HepG2 (cell line): ENCODE measurements around the gene NEIL3. TPM values are rescaled to one million over a fixed set of nuclear protein-coding genes. Genes with fewer than 3 reads are reported as not detected.

Experiments used
- ATAC-seq: fragments of 200-7000 bp; cut with Tn5 transposase; 3 replicates; pipeline ENCODE4 v1.9.1; 2020; ENCODE audit warnings: mild to moderate bottlenecking, moderate library complexity
- BruUV-seq: library from RNA; stranded (reverse); fragments of 400-500 nt; replicated peaks from 2 replicates; lab custom pipeline; 2021; lab: Mats Ljungman, UMichigan
- CTCF ChIA-PET: fragments of 300-600 bp; formaldehyde crosslinking; extraction: SDS; loops from one replicate; lab custom pipeline; 2021; ENCODE audit warnings: low total read pairs, inconsistent platforms, low intra/inter-chr PET ratio; lab: Yijun Ruan, JAX
- POLR2A ChIA-PET: fragments of 350-600 bp; sonication (Branson Sonifier 250); formaldehyde crosslinking; loops from one replicate; lab custom pipeline; 2020; ENCODE audit warnings: antibody characterized with exemption, inconsistent platforms; lab: Yijun Ruan, JAX
- DNase-seq: peaks from one replicate; pipeline ENCODE4 v3.0.0-alpha.2; 2015; ENCODE audit warnings: low spot score
- FAIRE-seq: peaks from 3 replicates; lab custom pipeline; 2011; peaks lifted over from hg19 to GRCh38; lab: Jason Lieb, UNC
- H2AFZ ChIP-seq: one replicate; pipeline ENCODE4 v1.6.1; 2011; ENCODE audit warnings: low read length, inconsistent platforms
- H3K27ac ChIP-seq: fragments of 300-600 bp; 3 replicates; pipeline ENCODE4 v1.8.0; 2011; ENCODE audit warnings: mixed run types, mild to moderate bottlenecking, mixed read lengths, low read length, inconsistent platforms; ENCODE audit not compliant: insufficient read depth; ENCODE audit errors: extremely low read length
- H3K27me3 ChIP-seq, 2 experiments: fragments of 200-600 bp in 1 of 2; 2 replicates in 1 of 2; 3 replicates in 1 of 2; pipeline versions ENCODE4 v1.6.0 to v1.8.0; 2011; ENCODE audit warnings: low read length in 2 of 2, mild to moderate bottlenecking in 2 of 2, moderate library complexity in 2 of 2, inconsistent platforms in 1 of 2; ENCODE audit not compliant: insufficient read depth in 2 of 2, control insufficient read depth in 1 of 2
- H3K36me3 ChIP-seq, 2 experiments: fragments of 200-600 bp in 1 of 2; replicated peaks in 1 of 2; 2 replicates in 1 of 2; 3 replicates in 1 of 2; pipeline versions ENCODE4 v1.5.1 to v1.8.0; 2011; ENCODE audit warnings: low read length in 2 of 2, inconsistent platforms in 1 of 2; ENCODE audit not compliant: insufficient read depth in 2 of 2, control insufficient read depth in 1 of 2
- H3K4me1 ChIP-seq: 2 replicates; pipeline ENCODE4 v1.5.1; 2012; ENCODE audit warnings: low read length, inconsistent platforms; ENCODE audit not compliant: insufficient read depth
- H3K4me2 ChIP-seq: 2 replicates; pipeline ENCODE4 v1.6.0; 2011; ENCODE audit warnings: low read depth, low read length, inconsistent platforms
- H3K4me3 ChIP-seq, 3 experiments: fragments of 200-600 bp in 1 of 3; sonication (generic), shearing (Covaris generic) in 1 of 3; replicated peaks in 1 of 3; 2 replicates each; pipeline ENCODE4 v1.5.1; 2011 to 2016; ENCODE audit warnings: low read length in 3 of 3, inconsistent platforms in 2 of 3, low read depth in 2 of 3, mild to moderate bottlenecking in 2 of 3, control low read depth in 1 of 3, mixed read lengths in 1 of 3; ENCODE audit not compliant: insufficient read depth in 1 of 3
- H3K79me2 ChIP-seq: one replicate; pipeline ENCODE4 v1.6.1; 2011; ENCODE audit warnings: low read length, inconsistent platforms; ENCODE audit not compliant: insufficient read depth
- H3K9ac ChIP-seq: 2 replicates; pipeline ENCODE4 v1.6.0; 2011; ENCODE audit warnings: mild to moderate bottlenecking, low read depth, low read length, inconsistent platforms; ENCODE audit not compliant: insufficient read depth
- H3K9me3 ChIP-seq: 2 replicates; pipeline ENCODE4 v1.5.1; 2012; ENCODE audit warnings: mild to moderate bottlenecking, low read length
- H4K20me1 ChIP-seq: 2 replicates; pipeline ENCODE4 v1.6.0; 2011; ENCODE audit warnings: inconsistent platforms, mild to moderate bottlenecking, low read length, moderate library complexity; ENCODE audit not compliant: insufficient read depth
- ELF3 ChIP-seq: IDR thresholded peaks from 2 replicates; pipeline ENCODE4 v1.6.1; 2016; ENCODE audit warnings: missing genetic modification reagents, missing compliant biosample characterization
- KDM4B ChIP-seq: sonication (generic); formaldehyde crosslinking; IDR thresholded peaks from 2 replicates; pipeline ENCODE4 v1.4.0; 2020; ENCODE audit warnings: missing genetic modification reagents
- RCOR2 ChIP-seq: IDR thresholded peaks from 2 replicates; pipeline ENCODE4 v1.6.1; 2016; ENCODE audit warnings: missing biosample characterization, missing genetic modification reagents
- SP5 ChIP-seq: IDR thresholded peaks from 2 replicates; pipeline ENCODE4 v1.6.1; 2016; ENCODE audit warnings: low read depth, borderline replicate concordance
- SUZ12 ChIP-seq: fragments of 150-350 bp; IDR thresholded peaks from 2 replicates; pipeline ENCODE4 v1.6.1; 2014; ENCODE audit warnings: low read depth, low read length
- TCF7 ChIP-seq: sonication (generic); IDR thresholded peaks from 2 replicates; pipeline ENCODE4 v1.6.1; 2016; ENCODE audit warnings: antibody characterized with exemption, low read depth
- ZNF256 ChIP-seq: sonication (generic); formaldehyde crosslinking; conservative IDR thresholded peaks from 2 replicates; pipeline ENCODE4 v1.4.0; 2020; ENCODE audit warnings: missing genetic modification reagents
- ZNF562 ChIP-seq: sonication (generic); formaldehyde crosslinking; IDR thresholded peaks from 2 replicates; pipeline ENCODE4 v1.8.0; 2022; ENCODE audit warnings: missing genetic modification reagents, borderline replicate concordance
- ZNF564 ChIP-seq: sonication (generic); formaldehyde crosslinking; IDR thresholded peaks from 2 replicates; pipeline ENCODE4 v1.8.1; 2023; ENCODE audit warnings: mild to moderate bottlenecking, missing genetic modification reagents
- ZNF780A ChIP-seq: sonication (generic); formaldehyde crosslinking; IDR thresholded peaks from 2 replicates; pipeline ENCODE4 v1.8.0; 2022; ENCODE audit warnings: mild to moderate bottlenecking, missing genetic modification reagents, moderate library complexity
- ZSCAN22 ChIP-seq: sonication (generic); formaldehyde crosslinking; IDR thresholded peaks from 2 replicates; pipeline ENCODE4 v1.4.0; 2020; ENCODE audit warnings: mild to moderate bottlenecking, missing genetic modification reagents
- WGBS: methylation state at CpG from one replicate; pipeline ENCODE4 v1.1.6; 2017; ENCODE audit warnings: low lambda C conversion rate; 5-methylcytosine and 5-hydroxymethylcytosine counted together
- in situ Hi-C: cut with HindIII; loops from 2 replicates; pipeline ENCODE4 v1.10.0; 2017; ENCODE audit warnings: low pct_unique_long_range_greater_than_20kb; ENCODE audit not compliant: extremely low pct_ligation_motif_present
- intact Hi-C: fragments of 100-400 bp; cut with micrococcal nuclease; formaldehyde crosslinking; loops from one replicate; pipeline ENCODE4 v1.10.0; 2022; ENCODE audit not compliant: unreplicated experiment
- polyA plus RNA-seq, 8 experiments: library from polyadenylated mRNA; depleted of rRNA in 3 of 8; stranded (reverse) in 7 of 8; unstranded in 1 of 8; fragments of >200 nt; fragmentation: Illumina TruSeq in 4 of 8; extraction: Trizol in 4 of 8; gene quantifications; 2 replicates each; pipeline versions ENCODE4 v1.2.1 to v1.2.3, GENCODE V29; 2011 to 2016; ENCODE audit warnings: low read depth in 4 of 8, missing spikeins in 1 of 8, mixed read lengths in 1 of 8; ENCODE audit not compliant: insufficient read depth in 1 of 8
- total RNA-seq, 5 experiments: library from RNA; depleted of rRNA; stranded (reverse); fragments of >200 nt; fragmentation: Illumina TruSeq; extraction: Trizol; gene quantifications; 2 replicates each; pipeline ENCODE4 v1.2.3, GENCODE V29; 2016; ENCODE audit warnings: low read depth in 1 of 5
- TF ChIP-seq, protein P1 (sequence below): sonication (generic); formaldehyde crosslinking; IDR thresholded peaks from 2 replicates; pipeline ENCODE4 v1.5.0; 2020; ENCODE audit warnings: missing genetic modification reagents, mild to moderate bottlenecking, borderline replicate concordance
- TF ChIP-seq, protein P2 (sequence below): sonication (generic); formaldehyde crosslinking; conservative IDR thresholded peaks from 2 replicates; pipeline ENCODE4 v1.4.0; 2020; ENCODE audit warnings: missing genetic modification reagents
- TF ChIP-seq, protein P3 (sequence below): sonication (generic); formaldehyde crosslinking; IDR thresholded peaks from 2 replicates; pipeline ENCODE4 v1.8.1; 2023; ENCODE audit warnings: mild to moderate bottlenecking, inconsistent platforms, moderate library complexity, missing genetic modification reagents, borderline replicate concordance
- TF ChIP-seq, protein P4 (sequence below): sonication (generic); formaldehyde crosslinking; IDR thresholded peaks from 2 replicates; pipeline ENCODE4 v1.9.0; 2022; ENCODE audit warnings: missing genetic modification reagents, mild to moderate bottlenecking, borderline replicate concordance
- TF ChIP-seq, protein P5 (sequence below): sonication (generic); formaldehyde crosslinking; IDR thresholded peaks from 2 replicates; pipeline ENCODE4 v1.4.0; 2020; ENCODE audit warnings: missing genetic modification reagents
- TF ChIP-seq, protein P6 (sequence below): sonication (generic); formaldehyde crosslinking; IDR thresholded peaks from 2 replicates; pipeline ENCODE4 v1.4.0; 2020; ENCODE audit warnings: mild to moderate bottlenecking, missing genetic modification reagents

Gene NEIL3
- total and polyA plus RNA-seq, 2 of the 13 experiments (the other 11 are each of a cell fraction or from before 2014, with no cell fraction given), result 3.5 to 8.4 TPM

DNA sequence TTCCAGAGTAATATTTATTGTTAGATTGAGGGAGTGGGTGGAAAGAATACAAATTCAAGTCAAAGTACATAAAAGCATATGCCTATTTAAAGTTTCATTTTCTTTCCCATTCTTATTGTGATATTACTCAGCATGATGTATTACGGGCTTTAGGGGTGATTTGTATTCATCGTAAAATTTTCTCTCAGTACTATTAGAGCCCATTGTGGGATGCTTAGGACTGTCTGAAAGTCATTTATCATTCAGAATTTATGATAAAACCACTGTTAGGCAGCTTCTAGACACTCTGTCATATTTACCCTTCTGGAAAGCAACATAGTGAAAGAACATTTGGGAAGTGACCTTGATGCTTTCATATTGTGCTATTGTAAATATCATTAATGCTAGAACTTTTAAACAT lies 86.7 kb downstream of the NEIL3 start:
- Histone ChIP-seq H4K20me1 (no peaks in the 10 kb centered on the region), H2AFZ (no peak overlapping the region), H3K9me3 (no peaks in the 10 kb centered on the region), H3K27me3 (no peaks in the 10 kb centered on the region; a peak in 1 of 5 replicates), H3K36me3 (no peaks in the 10 kb centered on the region), H3K27ac (no peak overlapping the region), H3K4me3 (no peak overlapping the region), H3K9ac (no peak overlapping the region), H3K79me2 (no peaks in the 10 kb centered on the region), H3K4me2 (no peak overlapping the region), H3K4me1 (peaks cover 10% of the 10 kb centered on the region)
- 66% methylated on average over 2 of the region's 2 CpGs for WGBS
- no TSS peak for BruUV-seq
- ChIA-PET POLR2A (no interaction called here), CTCF (no interaction called here)
- DNase-seq (no peak), FAIRE-seq (no peak), ATAC-seq (no peak)
- intact Hi-C loops, result no loop called here
- in situ Hi-C loops, result no loop called here
- TF ChIP-seq ZNF562 (no peak), ZSCAN22 (CRISPR knock-in tag) (no peak), KDM4B (no peak), RCOR2 (CRISPR knock-in tag) (no peak), SP5 (no peak), ELF3 (CRISPR knock-in tag) (no peak), ZNF564 (no peak), SUZ12 (no peak), ZNF256 (CRISPR knock-in tag) (no peak), ZNF780A (CRISPR knock-in tag) (no peak), TCF7 (no peak)
- TF ChIP-seq, protein P1, sequence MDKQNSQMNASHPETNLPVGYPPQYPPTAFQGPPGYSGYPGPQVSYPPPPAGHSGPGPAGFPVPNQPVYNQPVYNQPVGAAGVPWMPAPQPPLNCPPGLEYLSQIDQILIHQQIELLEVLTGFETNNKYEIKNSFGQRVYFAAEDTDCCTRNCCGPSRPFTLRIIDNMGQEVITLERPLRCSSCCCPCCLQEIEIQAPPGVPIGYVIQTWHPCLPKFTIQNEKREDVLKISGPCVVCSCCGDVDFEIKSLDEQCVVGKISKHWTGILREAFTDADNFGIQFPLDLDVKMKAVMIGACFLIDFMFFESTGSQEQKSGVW, result no peak
- TF ChIP-seq, protein P2, sequence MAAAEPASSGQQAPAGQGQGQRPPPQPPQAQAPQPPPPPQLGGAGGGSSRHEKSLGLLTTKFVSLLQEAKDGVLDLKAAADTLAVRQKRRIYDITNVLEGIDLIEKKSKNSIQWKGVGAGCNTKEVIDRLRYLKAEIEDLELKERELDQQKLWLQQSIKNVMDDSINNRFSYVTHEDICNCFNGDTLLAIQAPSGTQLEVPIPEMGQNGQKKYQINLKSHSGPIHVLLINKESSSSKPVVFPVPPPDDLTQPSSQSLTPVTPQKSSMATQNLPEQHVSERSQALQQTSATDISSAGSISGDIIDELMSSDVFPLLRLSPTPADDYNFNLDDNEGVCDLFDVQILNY (CRISPR knock-in tag), result no peak
- TF ChIP-seq, protein P3, sequence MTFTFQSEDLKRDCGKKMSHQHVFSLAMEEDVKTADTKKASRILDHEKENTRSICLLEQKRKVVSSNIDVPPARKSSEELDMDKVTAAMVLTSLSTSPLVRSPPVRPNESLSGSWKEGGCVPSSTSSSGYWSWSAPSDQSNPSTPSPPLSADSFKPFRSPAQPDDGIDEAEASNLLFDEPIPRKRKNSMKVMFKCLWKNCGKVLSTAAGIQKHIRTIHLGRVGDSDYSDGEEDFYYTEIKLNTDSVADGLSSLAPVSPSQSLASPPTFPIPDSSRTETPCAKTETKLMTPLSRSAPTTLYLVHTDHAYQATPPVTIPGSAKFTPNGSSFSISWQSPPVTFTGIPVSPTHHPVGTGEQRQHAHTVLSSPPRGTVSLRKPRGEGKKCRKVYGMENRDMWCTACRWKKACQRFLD (CRISPR knock-in tag), result no peak
- TF ChIP-seq, protein P4, sequence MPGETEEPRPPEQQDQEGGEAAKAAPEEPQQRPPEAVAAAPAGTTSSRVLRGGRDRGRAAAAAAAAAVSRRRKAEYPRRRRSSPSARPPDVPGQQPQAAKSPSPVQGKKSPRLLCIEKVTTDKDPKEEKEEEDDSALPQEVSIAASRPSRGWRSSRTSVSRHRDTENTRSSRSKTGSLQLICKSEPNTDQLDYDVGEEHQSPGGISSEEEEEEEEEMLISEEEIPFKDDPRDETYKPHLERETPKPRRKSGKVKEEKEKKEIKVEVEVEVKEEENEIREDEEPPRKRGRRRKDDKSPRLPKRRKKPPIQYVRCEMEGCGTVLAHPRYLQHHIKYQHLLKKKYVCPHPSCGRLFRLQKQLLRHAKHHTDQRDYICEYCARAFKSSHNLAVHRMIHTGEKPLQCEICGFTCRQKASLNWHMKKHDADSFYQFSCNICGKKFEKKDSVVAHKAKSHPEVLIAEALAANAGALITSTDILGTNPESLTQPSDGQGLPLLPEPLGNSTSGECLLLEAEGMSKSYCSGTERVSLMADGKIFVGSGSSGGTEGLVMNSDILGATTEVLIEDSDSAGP (CRISPR knock-in tag), result no peak
- TF ChIP-seq, protein P5, sequence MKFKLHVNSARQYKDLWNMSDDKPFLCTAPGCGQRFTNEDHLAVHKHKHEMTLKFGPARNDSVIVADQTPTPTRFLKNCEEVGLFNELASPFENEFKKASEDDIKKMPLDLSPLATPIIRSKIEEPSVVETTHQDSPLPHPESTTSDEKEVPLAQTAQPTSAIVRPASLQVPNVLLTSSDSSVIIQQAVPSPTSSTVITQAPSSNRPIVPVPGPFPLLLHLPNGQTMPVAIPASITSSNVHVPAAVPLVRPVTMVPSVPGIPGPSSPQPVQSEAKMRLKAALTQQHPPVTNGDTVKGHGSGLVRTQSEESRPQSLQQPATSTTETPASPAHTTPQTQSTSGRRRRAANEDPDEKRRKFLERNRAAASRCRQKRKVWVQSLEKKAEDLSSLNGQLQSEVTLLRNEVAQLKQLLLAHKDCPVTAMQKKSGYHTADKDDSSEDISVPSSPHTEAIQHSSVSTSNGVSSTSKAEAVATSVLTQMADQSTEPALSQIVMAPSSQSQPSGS, result no peak
- TF ChIP-seq, protein P6, sequence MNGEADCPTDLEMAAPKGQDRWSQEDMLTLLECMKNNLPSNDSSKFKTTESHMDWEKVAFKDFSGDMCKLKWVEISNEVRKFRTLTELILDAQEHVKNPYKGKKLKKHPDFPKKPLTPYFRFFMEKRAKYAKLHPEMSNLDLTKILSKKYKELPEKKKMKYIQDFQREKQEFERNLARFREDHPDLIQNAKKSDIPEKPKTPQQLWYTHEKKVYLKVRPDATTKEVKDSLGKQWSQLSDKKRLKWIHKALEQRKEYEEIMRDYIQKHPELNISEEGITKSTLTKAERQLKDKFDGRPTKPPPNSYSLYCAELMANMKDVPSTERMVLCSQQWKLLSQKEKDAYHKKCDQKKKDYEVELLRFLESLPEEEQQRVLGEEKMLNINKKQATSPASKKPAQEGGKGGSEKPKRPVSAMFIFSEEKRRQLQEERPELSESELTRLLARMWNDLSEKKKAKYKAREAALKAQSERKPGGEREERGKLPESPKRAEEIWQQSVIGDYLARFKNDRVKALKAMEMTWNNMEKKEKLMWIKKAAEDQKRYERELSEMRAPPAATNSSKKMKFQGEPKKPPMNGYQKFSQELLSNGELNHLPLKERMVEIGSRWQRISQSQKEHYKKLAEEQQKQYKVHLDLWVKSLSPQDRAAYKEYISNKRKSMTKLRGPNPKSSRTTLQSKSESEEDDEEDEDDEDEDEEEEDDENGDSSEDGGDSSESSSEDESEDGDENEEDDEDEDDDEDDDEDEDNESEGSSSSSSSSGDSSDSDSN (CRISPR knock-in tag), result no peak
